GM12891 (cell line): ENCODE results near the gene DCC.

Source experiments
- PAX5 ChIP-seq: IDR thresholded peaks from 2 replicates; pipeline ENCODE4 v1.6.1; 2011; ENCODE audit warnings: low read length, moderate library complexity, mild to moderate bottlenecking; ENCODE audit not compliant: insufficient read depth, severe bottlenecking
- POLR2A ChIP-seq: IDR thresholded peaks from 2 replicates; pipeline ENCODE4 v1.6.1; 2011; ENCODE audit warnings: low read depth, low read length, control low read depth
- POLR2AphosphoS5 ChIP-seq: IDR thresholded peaks from 2 replicates; pipeline ENCODE4 v1.6.1; 2011; ENCODE audit warnings: low read depth, low read length, control low read depth
- POU2F2 ChIP-seq: IDR thresholded peaks from 2 replicates; pipeline ENCODE4 v1.6.1; 2011; ENCODE audit warnings: low read depth, mild to moderate bottlenecking, control low read depth, low read length, moderate library complexity
- SPI1 ChIP-seq: IDR thresholded peaks from 2 replicates; pipeline ENCODE4 v1.6.1; 2011; ENCODE audit warnings: low read depth, low read length, control low read depth
- TAF1 ChIP-seq: IDR thresholded peaks from 2 replicates; pipeline ENCODE4 v1.6.1; 2011; ENCODE audit warnings: low read depth, low read length, control low read depth

GRCh38 chr18:52824126-52824525 lies 484.1 kb downstream of the DCC start:
- no peak for TF ChIP-seq POLR2A
- TF ChIP-seq POLR2AphosphoS5, result no peak
- no peak for TF ChIP-seq TAF1
- no peak for TF ChIP-seq SPI1
- TF ChIP-seq PAX5, result no peak
- TF ChIP-seq POU2F2, result no peak
